C4-2B (cell line): Measurements from ENCODE around the gene TMCO4.
"Not testable (repeated sequence)": the region's sequence is repeated elsewhere in the genome, so short reads cannot be mapped to it uniquely, and the experiment has no call there.

ENCODE experiments used
- CTCF ChIP-seq: fragments of 450-650 bp; conservative IDR thresholded peaks from 2 replicates; pipeline ENCODE4 v1.5.1; 2017; ENCODE audit warnings: mild to moderate bottlenecking
- ZFX ChIP-seq: fragments of 450-650 bp; IDR thresholded peaks from 2 replicates; pipeline ENCODE4 v1.6.1; 2017

GRCh38 chr1:19639228-19639627 is 160.5 kb downstream of the TMCO4 start:
- not testable (repeated sequence) for TF ChIP-seq CTCF, ZFX
